ENCODE measurements around the gene ETDA.
A peak's percentile ranks its signal among the peaks of the same experiment; 100 is the strongest.
"Not testable (repeated sequence)": the region's sequence is repeated elsewhere in the genome, so short reads cannot be mapped to it uniquely, and the experiment has no call there.

The ETDA gene
- long read RNA-seq: 0 reads

GRCh38 chrX:135252011-135252518 lies at the start of gene ETDA:
Gene ETDA, plus strand, starts transcription at chrX:135252061. Its CDS starts 1,216 bp downstream, at chrX:135253277.
- H3K4me3 ChIP-seq (replicated peaks; ENCODE audit: insufficient read depth, low read length); DNase-seq (ENCODE audit: low read depth in 1 of 2, low spot score in 1 of 2); H3K27me3 ChIP-seq (ENCODE audit: insufficient read depth, poor library complexity, severe bottlenecking); H3K27ac ChIP-seq (replicated peaks): not testable (repeated sequence)

GRCh38 chrX:135206427-135206826 lies 45.4 kb upstream of the ETDA start:
- peak in 1 of 2 experiments; percentile 31 for DNase-seq (ENCODE audit: low read depth in 1 of 2, low spot score in 1 of 2)
- H3K27me3 ChIP-seq (ENCODE audit: insufficient read depth, poor library complexity, severe bottlenecking); H3K27ac ChIP-seq (replicated peaks); H3K4me3 ChIP-seq (replicated peaks; ENCODE audit: insufficient read depth, low read length): not testable (repeated sequence)

- Histone ChIP-seq H3K4me3 (replicated peaks; ENCODE audit: insufficient read depth, low read length) (no peak overlapping the region), H3K27ac (replicated peaks) (no peak overlapping the region), H3K27me3 (ENCODE audit: insufficient read depth, poor library complexity, severe bottlenecking) (no peaks in the 10 kb centered on the region)
- DNase-seq (ENCODE audit: low read depth in 1 of 2, low spot score in 1 of 2): no peak
- no peak for TF ChIP-seq POLR2AphosphoS5 (IDR thresholded peaks at IDR 0.05; ENCODE audit: low read depth)
- TF ChIP-seq GABPA (IDR thresholded peaks at IDR 0.05; ENCODE audit: low read depth): no peak
- TF ChIP-seq SPI1 (IDR thresholded peaks at IDR 0.05; ENCODE audit: borderline replicate concordance, low read depth): no peak
- TF ChIP-seq REST (IDR thresholded peaks at IDR 0.05; ENCODE audit: insufficient replicate concordance, low read depth): no peak
- no peak for TF ChIP-seq CTCF (IDR thresholded peaks at IDR 0.05; ENCODE audit: insufficient read depth, low read length)
Observed at GRCh38 chrX:135213200-135213844, 38.5 kb upstream of the ETDA start.

GRCh38 chrX:135245989-135246388 lies 5.9 kb upstream of the ETDA start:
- H3K4me3 ChIP-seq (replicated peaks; ENCODE audit: insufficient read depth, low read length); DNase-seq (ENCODE audit: low read depth in 1 of 2, low spot score in 1 of 2); H3K27me3 ChIP-seq (ENCODE audit: insufficient read depth, poor library complexity, severe bottlenecking); H3K27ac ChIP-seq (replicated peaks): not testable (repeated sequence)

- not testable (repeated sequence) for DNase-seq (ENCODE audit: low read depth in 1 of 2, low spot score in 1 of 2); H3K4me3 ChIP-seq (replicated peaks; ENCODE audit: insufficient read depth, low read length); H3K27ac ChIP-seq (replicated peaks); H3K27me3 ChIP-seq (ENCODE audit: insufficient read depth, poor library complexity, severe bottlenecking)
Observed at GRCh38 chrX:135256087-135256684, 4.3 kb downstream of the ETDA start.

GRCh38 chrX:135256923-135257322 lies 5.1 kb downstream of the ETDA start:
- TF ChIP-seq SPI1 (IDR thresholded peaks at IDR 0.05; ENCODE audit: borderline replicate concordance, low read depth) (no peak), REST (IDR thresholded peaks at IDR 0.05; ENCODE audit: insufficient replicate concordance, low read depth) (no peak), GABPA (IDR thresholded peaks at IDR 0.05; ENCODE audit: low read depth) (no peak), POLR2AphosphoS5 (IDR thresholded peaks at IDR 0.05; ENCODE audit: low read depth) (no peak), CTCF (IDR thresholded peaks at IDR 0.05; ENCODE audit: insufficient read depth, low read length) (no peak)
- DNase-seq (ENCODE audit: low read depth in 1 of 2, low spot score in 1 of 2): no peak
- H3K4me3 ChIP-seq (replicated peaks; ENCODE audit: insufficient read depth, low read length): no peak overlapping the region
- no peaks in the 10 kb centered on the region for H3K27me3 ChIP-seq (ENCODE audit: insufficient read depth, poor library complexity, severe bottlenecking)
- H3K27ac ChIP-seq (replicated peaks): no peak overlapping the region

Measured in HL-60 (cell line).